ENCODE results near the gene DNMBP. TPM values are rescaled to one million over a fixed set of nuclear protein-coding genes. Genes with fewer than 3 reads are reported as not detected.

DNMBP gene
- total RNA-seq, 1 experiment from 2014 or later: 5.3 TPM

DNA sequence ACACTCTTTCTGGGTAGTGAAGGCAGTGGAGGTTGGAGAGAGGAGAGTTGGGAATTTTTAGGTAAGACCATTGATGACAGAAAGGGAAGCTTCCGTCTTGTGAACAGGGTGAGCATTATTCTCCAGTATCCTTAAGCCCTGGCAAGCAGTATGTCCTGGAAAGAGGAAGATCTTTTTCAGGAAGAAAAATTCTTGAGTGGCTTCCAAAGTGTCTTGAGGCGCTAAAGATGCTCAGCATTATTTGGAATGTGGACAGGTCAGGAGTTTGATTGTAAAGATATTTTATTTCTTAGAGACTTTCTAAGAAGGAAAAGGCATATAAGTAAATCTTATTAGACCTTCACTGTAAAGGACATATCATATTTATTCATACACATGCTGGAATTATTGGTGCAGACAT lies 173.0 kb downstream of the DNMBP start:
- in situ Hi-C loops (cut with HindIII; ENCODE audit: low pct_unique_long_range_greater_than_20kb, low sequenced_read_pairs): no loop called here
- DNase-seq (ENCODE audit: low read depth, low spot score): no peak

DNA sequence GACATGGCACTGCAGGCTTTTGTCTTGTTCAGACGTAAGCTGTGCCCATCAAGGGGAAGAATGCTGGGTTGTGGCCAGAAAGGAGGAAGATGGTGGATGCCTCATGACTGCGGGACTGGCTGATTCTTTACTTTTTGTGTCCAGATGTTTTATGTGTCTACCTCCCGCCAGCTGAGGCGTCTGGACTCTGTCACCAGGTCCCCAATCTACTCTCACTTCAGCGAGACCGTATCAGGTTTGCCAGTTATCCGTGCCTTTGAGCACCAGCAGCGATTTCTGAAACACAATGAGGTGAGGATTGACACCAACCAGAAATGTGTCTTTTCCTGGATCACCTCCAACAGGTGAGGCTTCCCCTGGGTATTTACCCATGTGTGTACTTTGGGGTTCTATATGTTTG lies 173.8 kb downstream of the DNMBP start:
- in situ Hi-C loops (cut with HindIII; ENCODE audit: low pct_unique_long_range_greater_than_20kb, low sequenced_read_pairs): no loop called here
- no peak for DNase-seq (ENCODE audit: low read depth, low spot score)

DNA sequence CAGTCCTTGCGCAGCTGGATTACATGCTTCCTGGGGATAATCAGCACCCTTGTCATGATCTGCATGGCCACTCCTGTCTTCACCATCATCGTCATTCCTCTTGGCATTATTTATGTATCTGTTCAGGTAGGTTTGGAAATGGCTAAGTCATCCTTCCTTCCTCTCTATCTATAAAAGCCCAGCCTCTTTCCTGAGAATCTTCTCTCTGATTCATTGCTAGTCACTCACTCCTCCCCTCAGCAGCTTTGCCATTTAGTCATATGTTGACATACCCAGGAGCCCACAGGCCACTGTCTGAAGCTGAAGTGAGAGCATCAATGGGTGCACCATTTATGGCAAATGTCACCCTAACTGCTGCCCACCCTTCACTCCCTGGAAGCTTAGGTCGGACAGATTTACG lies 175.3 kb downstream of the DNMBP start:
- in situ Hi-C loops (cut with HindIII; ENCODE audit: low pct_unique_long_range_greater_than_20kb, low sequenced_read_pairs): no loop called here

DNA sequence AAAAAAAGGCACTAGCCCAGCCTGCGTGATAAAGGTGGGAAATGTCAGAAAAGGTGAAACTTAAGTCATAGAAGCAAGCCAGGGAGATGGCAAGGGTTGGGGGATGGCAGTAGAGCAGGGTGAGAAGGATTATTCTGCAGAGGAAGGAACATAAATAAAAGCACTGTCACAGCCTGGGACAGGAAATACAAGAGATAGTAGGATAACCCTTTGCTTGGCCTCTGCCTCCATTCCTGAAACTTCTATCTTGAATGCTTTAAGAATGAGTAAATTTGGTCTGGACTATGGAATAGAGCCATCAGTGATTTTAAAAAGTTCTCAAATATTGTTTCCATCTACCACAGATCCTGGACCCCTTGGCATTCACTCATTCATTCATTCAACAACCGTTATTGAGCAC lies 177.3 kb downstream of the DNMBP start:
- in situ Hi-C loops (cut with HindIII; ENCODE audit: low pct_unique_long_range_greater_than_20kb, low sequenced_read_pairs): no loop called here
- no peak for DNase-seq (ENCODE audit: low read depth, low spot score)

More for the DNA sequence above, 175.3 kb downstream of the DNMBP start:
- DNase-seq (ENCODE audit: low read depth, low spot score): no peak

DNA sequence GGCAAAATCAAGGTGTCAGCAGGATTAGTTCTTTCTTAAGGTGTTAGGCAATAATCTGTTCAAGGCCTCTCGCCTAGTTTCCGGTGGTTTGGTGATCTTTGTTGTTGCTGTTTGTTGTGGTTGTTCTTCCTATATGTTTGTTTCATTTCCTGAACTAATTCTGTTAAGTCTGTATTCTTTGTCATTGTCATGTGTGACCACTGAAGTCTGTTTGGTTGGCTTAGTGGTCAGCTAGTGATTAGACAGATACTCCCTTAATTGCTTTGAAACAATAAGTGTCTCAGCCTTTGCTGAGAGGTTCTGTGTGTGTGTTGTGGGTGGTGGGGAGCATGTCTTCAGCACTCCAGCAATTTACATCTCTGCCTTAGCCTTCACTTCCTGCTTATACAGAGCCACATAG lies 181.3 kb downstream of the DNMBP start:
- in situ Hi-C loops (cut with HindIII; ENCODE audit: low pct_unique_long_range_greater_than_20kb, low sequenced_read_pairs): no loop called here
- DNase-seq (ENCODE audit: low read depth, low spot score): no peak

GRCh38 chr10:99827936-99828335 lies 181.8 kb downstream of the DNMBP start:
- in situ Hi-C loops (cut with HindIII; ENCODE audit: low pct_unique_long_range_greater_than_20kb, low sequenced_read_pairs): no loop called here
- DNase-seq (ENCODE audit: low read depth, low spot score): no peak

Other genes starting within 250 kb of the DNMBP start
- 99.4 and 113 TPM in 2 replicates for gene ABCC2, start 227.3 kb downstream of the DNMBP start, total RNA-seq (2014; rRNA removed; shearing (Covaris generic))
- 69.4 and 74.7 TPM in 2 replicates for gene CPN1, start 71.9 kb upstream of the DNMBP start, total RNA-seq (2014; rRNA removed; shearing (Covaris generic))
- 11.3 and 14.3 TPM in 2 replicates for gene ERLIN1, start 176.1 kb upstream of the DNMBP start, total RNA-seq (2014; rRNA removed; shearing (Covaris generic))
- 26.3 and 27.3 TPM in 2 replicates for gene CHUK, start 219.6 kb upstream of the DNMBP start, total RNA-seq (2014; rRNA removed; shearing (Covaris generic))

Measured in SK-MEL-5 (cell line).